PC-3 (cell line): ENCODE data around the gene KHK. TPM values are rescaled to one million over a fixed set of nuclear protein-coding genes. Genes with fewer than 3 reads are reported as not detected.

Experiments
- ATAC-seq: fragments of 200-7000 bp; cut with Tn5 transposase; 2 replicates; pipeline ENCODE4 v1.9.1; 2020; ENCODE audit warnings: mild to moderate bottlenecking, moderate library complexity
- BruUV-seq: library from RNA; stranded (reverse); fragments of 400-500 nt; replicated peaks from 2 replicates; lab custom pipeline; 2021; lab: Mats Ljungman, UMichigan
- CTCF ChIA-PET: fragments of 300-600 bp; sonication (Branson Sonifier 250); formaldehyde crosslinking; loops from one replicate; lab custom pipeline; 2022; ENCODE audit warnings: antibody characterized with exemption; lab: Charles Lee
- POLR2A ChIA-PET: fragments of 300-600 bp; sonication (Branson Sonifier 250); formaldehyde crosslinking; loops from one replicate; lab custom pipeline; 2022; ENCODE audit warnings: antibody characterized with exemption; ENCODE audit not compliant: unreplicated experiment; lab: Charles Lee
- DNase-seq: peaks from one replicate; pipeline ENCODE4 v3.0.0-alpha.2; 2015
- H2AFZ ChIP-seq: fragments of 300-600 bp; sonication (generic); 2 replicates; pipeline ENCODE4 v1.6.0; 2016; ENCODE audit warnings: antibody characterized with exemption, low read length
- H3F3A ChIP-seq: fragments of 300-600 bp; sonication (generic); one replicate; pipeline ENCODE4 v1.6.0; 2017; ENCODE audit warnings: antibody characterized with exemption, low read length, control low read depth, mild to moderate bottlenecking; ENCODE audit not compliant: unreplicated experiment
- H3K27ac ChIP-seq: fragments of 300-600 bp; sonication (generic); 2 replicates; pipeline ENCODE4 v1.5.1; 2016; ENCODE audit warnings: mild to moderate bottlenecking, low read length
- H3K27me3 ChIP-seq: fragments of 300-600 bp; sonication (generic); 2 replicates; pipeline ENCODE4 v1.6.1; 2016; ENCODE audit warnings: low read length, mixed read lengths
- H3K36me3 ChIP-seq: fragments of 300-600 bp; sonication (generic); 2 replicates; pipeline ENCODE4 v1.6.1; 2016; ENCODE audit warnings: low read depth, mixed run types, low read length, mixed read lengths
- H3K4me1 ChIP-seq: fragments of 300-600 bp; sonication (generic); 2 replicates; pipeline ENCODE4 v1.5.1; 2016; ENCODE audit warnings: low read length; ENCODE audit not compliant: insufficient read depth
- H3K4me2 ChIP-seq: fragments of 300-600 bp; sonication (generic); 2 replicates; pipeline ENCODE4 v1.6.0; 2016; ENCODE audit warnings: low read length
- H3K4me3 ChIP-seq: fragments of 300-600 bp; sonication (generic); 2 replicates; pipeline ENCODE4 v1.5.1; 2016; ENCODE audit warnings: mild to moderate bottlenecking, low read length, mixed read lengths
- H3K79me2 ChIP-seq: fragments of 300-600 bp; sonication (generic); 2 replicates; pipeline ENCODE4 v1.6.1; 2017; ENCODE audit warnings: low read length, mixed read lengths
- H3K9ac ChIP-seq: fragments of 300-600 bp; sonication (generic); 2 replicates; pipeline ENCODE4 v1.6.0; 2016; ENCODE audit warnings: mild to moderate bottlenecking, low read length
- H3K9me2 ChIP-seq: fragments of 300-600 bp; sonication (generic); replicated peaks from 2 replicates; pipeline ENCODE4 v1.6.1; 2016; ENCODE audit warnings: mixed run types, low read length, mixed read lengths
- H3K9me3 ChIP-seq: fragments of 300-600 bp; sonication (generic); 2 replicates; pipeline ENCODE4 v1.6.1; 2016; ENCODE audit warnings: low read length, mixed read lengths
- H4K20me1 ChIP-seq: fragments of 300-600 bp; sonication (generic); 2 replicates; pipeline ENCODE4 v1.6.1; 2016; ENCODE audit warnings: low read length, mixed read lengths
- EZH2 ChIP-seq: fragments of 300-600 bp; sonication (generic); IDR thresholded peaks from one replicate; pipeline ENCODE4 v1.6.1; 2017; ENCODE audit warnings: antibody characterized with exemption, mild to moderate bottlenecking, low read length; ENCODE audit not compliant: unreplicated experiment
- EZH2phosphoT487 ChIP-seq: fragments of 300-600 bp; sonication (generic); IDR thresholded peaks from 2 replicates; pipeline ENCODE4 v1.6.1; 2018; ENCODE audit warnings: mild to moderate bottlenecking, antibody characterized with exemption, low read length, borderline replicate concordance
- intact Hi-C: fragments of 100-400 bp; cut with micrococcal nuclease; formaldehyde crosslinking; loops from 2 replicates; pipeline ENCODE4 v1.9.0; 2023
- total RNA-seq: library from RNA; depleted of rRNA; stranded (reverse); fragments of >200 nt; gene quantifications from 2 replicates; pipeline ENCODE4 v1.2.3, GENCODE V29; 2014
- TF ChIP-seq, protein P1 (sequence below): fragments of 300-600 bp; sonication (generic); conservative IDR thresholded peaks from 2 replicates; pipeline ENCODE4 v1.5.1; 2017; ENCODE audit warnings: antibody characterized with exemption, low read depth, mild to moderate bottlenecking, low read length

The KHK gene
- total RNA-seq, 1 experiment from 2014 or later = 11.0 TPM

DNA sequence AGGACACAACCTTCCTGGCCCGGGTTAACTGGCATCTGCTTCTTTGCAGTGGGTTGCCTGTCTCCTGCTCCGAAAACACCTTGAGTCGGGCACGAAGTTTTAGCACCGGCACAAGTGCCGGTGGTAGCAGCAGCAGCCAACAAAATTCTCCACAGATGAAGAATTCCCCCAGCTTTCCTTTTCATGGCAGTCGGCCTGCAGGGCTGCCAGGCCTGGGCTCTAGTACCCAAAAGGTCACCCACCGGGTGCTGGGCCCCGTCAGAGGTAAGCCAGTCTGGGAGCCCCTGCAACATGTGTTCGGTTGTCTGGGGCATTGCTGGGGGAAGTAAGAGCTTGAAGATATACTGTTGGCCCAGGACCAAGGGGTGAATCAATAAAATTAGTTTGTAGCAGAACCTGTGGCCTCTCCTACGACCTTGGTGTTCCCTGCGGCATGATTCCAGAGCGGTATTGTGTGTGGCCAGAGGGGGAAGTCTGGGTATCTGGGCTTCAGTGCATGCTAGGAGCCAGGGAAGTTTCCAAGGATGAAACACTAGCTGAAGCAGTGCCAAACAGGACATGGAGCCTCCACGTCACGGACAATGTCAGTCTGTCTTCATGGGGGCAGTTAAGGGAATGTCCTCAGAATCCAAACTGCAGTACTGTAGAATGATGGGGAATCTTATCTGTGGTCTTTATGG lies 27.3 kb upstream of the KHK start:
- H3K27me3 ChIP-seq = no peaks in the 10 kb centered on the region
- H2AFZ ChIP-seq = no peak overlapping the region
- no peak for DNase-seq
- no peak overlapping the region for H3K4me3 ChIP-seq
- BruUV-seq = no TSS peak
- no peak overlapping the region for H3K27ac ChIP-seq
- H3K79me2 ChIP-seq = no peaks in the 10 kb centered on the region
- H3F3A ChIP-seq = no peaks in the 10 kb centered on the region
- no peaks in the 10 kb centered on the region for H3K9me2 ChIP-seq
- no peak overlapping the region for H3K9ac ChIP-seq
- intact Hi-C loops = no loop called here
- H3K4me1 ChIP-seq = no peaks in the 10 kb centered on the region
- H4K20me1 ChIP-seq = no peaks in the 10 kb centered on the region
- ChIA-PET CTCF (interaction anchor here (0.5 kb wide), 1 partner anchor 22 kb away, joined by 5 read pairs; no protein-coding TSS in a partner anchor), POLR2A (no interaction called here)
- no peak for ATAC-seq
- TF ChIP-seq, protein P1, sequence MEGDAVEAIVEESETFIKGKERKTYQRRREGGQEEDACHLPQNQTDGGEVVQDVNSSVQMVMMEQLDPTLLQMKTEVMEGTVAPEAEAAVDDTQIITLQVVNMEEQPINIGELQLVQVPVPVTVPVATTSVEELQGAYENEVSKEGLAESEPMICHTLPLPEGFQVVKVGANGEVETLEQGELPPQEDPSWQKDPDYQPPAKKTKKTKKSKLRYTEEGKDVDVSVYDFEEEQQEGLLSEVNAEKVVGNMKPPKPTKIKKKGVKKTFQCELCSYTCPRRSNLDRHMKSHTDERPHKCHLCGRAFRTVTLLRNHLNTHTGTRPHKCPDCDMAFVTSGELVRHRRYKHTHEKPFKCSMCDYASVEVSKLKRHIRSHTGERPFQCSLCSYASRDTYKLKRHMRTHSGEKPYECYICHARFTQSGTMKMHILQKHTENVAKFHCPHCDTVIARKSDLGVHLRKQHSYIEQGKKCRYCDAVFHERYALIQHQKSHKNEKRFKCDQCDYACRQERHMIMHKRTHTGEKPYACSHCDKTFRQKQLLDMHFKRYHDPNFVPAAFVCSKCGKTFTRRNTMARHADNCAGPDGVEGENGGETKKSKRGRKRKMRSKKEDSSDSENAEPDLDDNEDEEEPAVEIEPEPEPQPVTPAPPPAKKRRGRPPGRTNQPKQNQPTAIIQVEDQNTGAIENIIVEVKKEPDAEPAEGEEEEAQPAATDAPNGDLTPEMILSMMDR = no peak
- no peak for TF ChIP-seq EZH2phosphoT487
- no peak for TF ChIP-seq EZH2
- no peak overlapping the region for H3K4me2 ChIP-seq
- no peaks in the 10 kb centered on the region for H3K9me3 ChIP-seq
- no peaks in the 10 kb centered on the region for H3K36me3 ChIP-seq

DNA sequence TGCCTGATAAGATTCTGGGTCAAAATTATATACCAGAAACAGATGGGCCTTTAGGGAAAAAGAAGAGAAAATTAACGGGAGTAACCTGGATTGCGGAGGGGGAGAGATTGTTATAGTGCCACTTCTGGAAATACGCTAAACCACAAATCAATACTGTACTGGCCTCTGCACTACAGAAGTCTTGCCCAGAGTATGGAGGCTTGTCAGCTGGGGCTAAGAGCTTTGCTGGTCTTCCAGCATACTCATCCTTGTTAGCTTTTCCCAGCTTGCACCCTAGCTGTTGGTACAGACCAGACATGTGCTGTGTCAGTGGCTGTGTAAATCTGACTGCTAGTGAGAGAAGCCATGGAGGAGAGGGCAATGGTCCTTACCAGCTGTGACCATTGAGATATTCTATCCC lies 26.2 kb upstream of the KHK start:
- Histone ChIP-seq H3K27me3 (no peaks in the 10 kb centered on the region), H3K9me3 (no peaks in the 10 kb centered on the region), H3K4me2 (no peak overlapping the region), H2AFZ (no peak overlapping the region), H3K27ac (no peak overlapping the region), H3F3A (no peaks in the 10 kb centered on the region), H4K20me1 (no peaks in the 10 kb centered on the region), H3K9me2 (no peaks in the 10 kb centered on the region), H3K4me3 (no peak overlapping the region), H3K36me3 (peaks cover 4% of the 10 kb centered on the region; the same call in 1 of the 2 replicates), H3K79me2 (no peaks in the 10 kb centered on the region), H3K9ac (no peak overlapping the region), H3K4me1 (no peaks in the 10 kb centered on the region)
- peak; percentile 27; the same call in 1 of the 2 replicates for ATAC-seq
- BruUV-seq = no TSS peak
- intact Hi-C loops = no loop called here
- CTCF ChIA-PET = no interaction called here
- no peak for TF ChIP-seq EZH2phosphoT487
- TF ChIP-seq, protein P1 = no peak
- no peak for TF ChIP-seq EZH2
- POLR2A ChIA-PET = interaction anchor here (0.8 kb wide), 1 partner anchor 244 kb away, joined by 4 read pairs; no protein-coding TSS in a partner anchor
- DNase-seq = no peak

DNA sequence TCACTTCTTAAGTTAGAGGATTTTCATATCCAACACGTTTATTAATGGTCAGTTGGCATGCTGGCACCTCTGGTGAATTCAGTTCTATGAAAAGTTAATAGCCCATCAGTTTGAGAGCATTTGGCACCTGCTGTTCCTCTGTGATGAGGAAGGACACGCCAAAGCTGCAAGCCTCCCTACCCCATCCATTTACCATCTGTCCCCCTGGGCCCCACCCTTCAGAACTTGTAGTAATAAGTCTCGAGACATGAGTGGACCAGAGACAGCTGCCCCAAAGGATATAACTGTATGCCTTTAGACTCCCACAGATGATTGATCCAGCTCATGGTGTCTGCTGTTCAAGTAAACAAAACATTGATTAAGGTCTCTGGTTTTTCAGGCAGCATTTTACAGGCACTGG lies 21.4 kb upstream of the KHK start:
- no peaks in the 10 kb centered on the region for H3K9me3 ChIP-seq
- H3K4me2 ChIP-seq = no peak overlapping the region
- H3K27ac ChIP-seq = no peak overlapping the region
- BruUV-seq = no TSS peak
- H2AFZ ChIP-seq = no peak overlapping the region
- H3K4me1 ChIP-seq = 0 out of 2 replicates have a peak, but pooled peaks cover under 1% of the 10 kb centered on the region
- peaks cover 25% of the 10 kb centered on the region for H3K79me2 ChIP-seq
- H3K4me3 ChIP-seq = no peak overlapping the region
- POLR2A ChIA-PET = no interaction called here
- TF ChIP-seq, protein P1 = no peak
- TF ChIP-seq EZH2 = no peak
- no peak for TF ChIP-seq EZH2phosphoT487
- no peaks in the 10 kb centered on the region for H3K27me3 ChIP-seq
- DNase-seq (no peak), ATAC-seq (no peak)
- intact Hi-C loops = no loop called here
- H3K36me3 ChIP-seq = peaks cover 17% of the 10 kb centered on the region
- H4K20me1 ChIP-seq = no peaks in the 10 kb centered on the region
- CTCF ChIA-PET = interaction anchor here (0.7 kb wide), 1 partner anchor 318 kb away, joined by 3 read pairs; no protein-coding TSS in a partner anchor
- no peaks in the 10 kb centered on the region for H3K9me2 ChIP-seq
- no peak overlapping the region for H3K9ac ChIP-seq
- no peaks in the 10 kb centered on the region for H3F3A ChIP-seq
